K562 (cell line): ENCODE data around the gene CROT. TPM values are rescaled to one million over a fixed set of nuclear protein-coding genes. Genes with fewer than 3 reads are reported as not detected.

Experiments
- ATAC-seq: fragments of 200-7000 bp; cut with Tn5 transposase; 3 replicates; pipeline ENCODE4 v1.9.1; 2020; ENCODE audit warnings: moderate library complexity
- BruUV-seq: library from RNA; stranded (reverse); fragments of 400-500 nt; replicated peaks from 2 replicates; lab custom pipeline; 2021; lab: Mats Ljungman, UMichigan
- CTCF ChIA-PET: fragments of 300-600 bp; formaldehyde crosslinking; extraction: SDS; loops from one replicate; lab custom pipeline; 2021; ENCODE audit warnings: low intra/inter-chr PET ratio; lab: Yijun Ruan, JAX
- POLR2A ChIA-PET: fragments of 300-600, 350-650 bp; sonication (Branson Sonifier 250); formaldehyde crosslinking; extraction: SDS; loops from one replicate; lab custom pipeline; 2021; ENCODE audit warnings: antibody characterized with exemption, inconsistent platforms; lab: Yijun Ruan, JAX
- DNase-seq, 4 experiments: peaks; one replicate each; pipeline versions ENCODE4 v3.0.0 to v3.0.0-alpha.2; 2011 to 2018; ENCODE audit warnings: low spot score in 3 of 4, mixed read lengths in 3 of 4; ENCODE audit errors: extremely low read depth in 1 of 4
- FAIRE-seq: peaks from 2 replicates; lab custom pipeline; 2011; peaks lifted over from hg19 to GRCh38; lab: Jason Lieb, UNC
- H2AFZ ChIP-seq: 2 replicates; pipeline ENCODE4 v1.6.0; 2011; ENCODE audit warnings: low read depth, low read length, control low read depth, inconsistent platforms
- H3K27ac ChIP-seq: fragments of 200-600 bp; 3 replicates; pipeline ENCODE4 v1.8.0; 2011; ENCODE audit warnings: low read depth, mild to moderate bottlenecking, control low read depth, inconsistent platforms, low read length, moderate library complexity, mixed read lengths; ENCODE audit errors: extremely low read depth
- H3K27me3 ChIP-seq, 2 experiments: fragments of 300-600 bp in 1 of 2; 2 replicates in 1 of 2; 3 replicates in 1 of 2; pipeline versions ENCODE4 v1.6.0 to v1.8.0; 2011; ENCODE audit warnings: inconsistent platforms in 2 of 2, low read length in 2 of 2, mild to moderate bottlenecking in 1 of 2, mixed read lengths in 1 of 2, moderate library complexity in 1 of 2; ENCODE audit not compliant: control insufficient read depth in 2 of 2, insufficient read depth in 2 of 2
- H3K36me3 ChIP-seq: fragments of 300-600 bp; 3 replicates; pipeline ENCODE4 v1.8.0; 2011; ENCODE audit warnings: mild to moderate bottlenecking, low read length, inconsistent platforms; ENCODE audit not compliant: control insufficient read depth, insufficient read depth
- H3K4me1 ChIP-seq, 2 experiments: fragments of 200-600 bp in 1 of 2; replicated peaks in 1 of 2; 2 replicates in 1 of 2; 3 replicates in 1 of 2; pipeline versions ENCODE4 v1.5.1 to v1.8.0; 2011; ENCODE audit warnings: inconsistent platforms in 2 of 2, low read length in 2 of 2, mild to moderate bottlenecking in 1 of 2, mixed read lengths in 1 of 2, moderate library complexity in 1 of 2; ENCODE audit not compliant: control insufficient read depth in 2 of 2, insufficient read depth in 2 of 2
- H3K4me2 ChIP-seq: 2 replicates; pipeline ENCODE4 v1.6.1; 2011; ENCODE audit warnings: low read length, control low read depth, inconsistent platforms, mixed read lengths; ENCODE audit not compliant: insufficient read depth
- H3K4me3 ChIP-seq: fragments of 200-600 bp; sonication (generic), shearing (Covaris generic); 2 replicates; pipeline ENCODE4 v1.5.1; 2016; ENCODE audit warnings: control low read depth, inconsistent platforms
- H3K79me2 ChIP-seq: fragments of 200-600 bp; 3 replicates; pipeline ENCODE4 v1.8.0; 2011; ENCODE audit warnings: low read length, inconsistent platforms; ENCODE audit not compliant: control insufficient read depth, insufficient read depth
- H3K9ac ChIP-seq, 2 experiments: 2 replicates each; pipeline versions ENCODE4 v1.6.0 to v1.6.1; 2011; ENCODE audit warnings: low read depth in 2 of 2, low read length in 2 of 2, control low read depth in 1 of 2, inconsistent platforms in 1 of 2, mild to moderate bottlenecking in 1 of 2, mixed read lengths in 1 of 2; ENCODE audit not compliant: insufficient read depth in 1 of 2
- H3K9me1 ChIP-seq: one replicate; pipeline ENCODE4 v1.6.0; 2011; ENCODE audit warnings: inconsistent platforms, mild to moderate bottlenecking, low read length, moderate library complexity; ENCODE audit not compliant: control insufficient read depth, insufficient read depth
- H3K9me3 ChIP-seq: replicated peaks from 2 replicates; pipeline ENCODE4 v1.5.1; 2011; ENCODE audit warnings: low read depth, low read length, inconsistent platforms; ENCODE audit not compliant: control insufficient read depth, insufficient read depth
- H4K20me1 ChIP-seq: replicated peaks from 2 replicates; pipeline ENCODE4 v1.6.1; 2011; ENCODE audit warnings: low read length, inconsistent platforms, mixed read lengths; ENCODE audit not compliant: control insufficient read depth, insufficient read depth
- ASH1L ChIP-seq: fragments of 450-650 bp; IDR thresholded peaks from 2 replicates; pipeline ENCODE4 v1.6.1; 2018; ENCODE audit warnings: borderline replicate concordance, mild to moderate bottlenecking, low read depth; ENCODE audit not compliant: partially characterized antibody
- ATF4 ChIP-seq: fragments of 450-650 bp; formaldehyde crosslinking; IDR thresholded peaks from 2 replicates; pipeline ENCODE4 v1.4.0; 2022; ENCODE audit warnings: mild to moderate bottlenecking, moderate library complexity
- BDP1 ChIP-seq: IDR thresholded peaks from 3 replicates; pipeline ENCODE4 v1.6.1; 2011; ENCODE audit not compliant: insufficient read length, insufficient read depth
- DPF2 ChIP-seq: fragments of 450-650 bp; IDR thresholded peaks from 2 replicates; pipeline ENCODE4 v1.6.1; 2016
- FOXM1 ChIP-seq, 2 experiments: fragments of 450-650 bp in 1 of 2; sonication (generic) in 1 of 2; formaldehyde crosslinking in 1 of 2; IDR thresholded peaks; 2 replicates each; pipeline versions ENCODE4 v1.6.1 to v1.9.0; 2017 to 2022; ENCODE audit warnings: low read depth in 2 of 2, mild to moderate bottlenecking in 2 of 2, missing genetic modification reagents in 1 of 2, moderate library complexity in 1 of 2
- GATAD2A ChIP-seq: fragments of 450-650 bp; IDR thresholded peaks from 2 replicates; pipeline ENCODE4 v1.6.1; 2017
- GTF2F1 ChIP-seq: IDR thresholded peaks from 2 replicates; pipeline ENCODE4 v1.6.1; 2011; ENCODE audit warnings: low read depth, low read length, improper control_type of control experiment
- HDGF ChIP-seq: fragments of 450-650 bp; IDR thresholded peaks from 2 replicates; pipeline ENCODE4 v1.6.1; 2016
- NELFE ChIP-seq: IDR thresholded peaks from 2 replicates; pipeline ENCODE4 v1.6.1; 2011; ENCODE audit warnings: mild to moderate bottlenecking; ENCODE audit not compliant: insufficient read depth, insufficient read length
- NR2F6 ChIP-seq: fragments of 450-650 bp; formaldehyde crosslinking; IDR thresholded peaks from 2 replicates; pipeline ENCODE4 v1.4.0; 2020; ENCODE audit warnings: mild to moderate bottlenecking
- PRMT5 ChIP-seq: sonication (generic); formaldehyde crosslinking; IDR thresholded peaks from 2 replicates; pipeline ENCODE4 v1.5.0; 2020; ENCODE audit warnings: missing genetic modification reagents
- PTBP1 ChIP-seq: fragments of 200-400 bp; formaldehyde crosslinking; IDR thresholded peaks from 2 replicates; pipeline ENCODE4 v1.6.1; 2017; ENCODE audit warnings: low read depth, low read length
- RBM17 ChIP-seq: fragments of 200-400 bp; formaldehyde crosslinking; IDR thresholded peaks from 2 replicates; pipeline ENCODE4 v1.6.1; 2017; ENCODE audit warnings: low read depth, mild to moderate bottlenecking, low read length, borderline replicate concordance
- RBM39 ChIP-seq: fragments of 200-400 bp; formaldehyde crosslinking; optimal IDR thresholded peaks from 2 replicates; pipeline ENCODE3; 2018; ENCODE audit warnings: low read depth, low read length
- UBTF ChIP-seq, 2 experiments: IDR thresholded peaks; 2 replicates each; pipeline ENCODE4 v1.6.1; 2012; ENCODE audit warnings: improper control_type of control experiment in 2 of 2, low read depth in 2 of 2, low read length in 2 of 2, borderline replicate concordance in 1 of 2
- ZC3H4 ChIP-seq: sonication (generic); formaldehyde crosslinking; IDR thresholded peaks from 2 replicates; pipeline ENCODE4 v1.9.0; 2021; ENCODE audit warnings: missing genetic modification reagents, borderline replicate concordance
- ZNF586 ChIP-seq: fragments of 450-650 bp; formaldehyde crosslinking; conservative IDR thresholded peaks from 2 replicates; pipeline ENCODE4 v1.4.0; 2020; ENCODE audit warnings: mild to moderate bottlenecking, moderate library complexity
- WGBS: fragments of 100-300 bp; shearing (Covaris generic); methylation state at CpG from one replicate; pipeline ENCODE4 v1.1.6; 2016; ENCODE audit warnings: low coverage, mixed read lengths; ENCODE audit not compliant: insufficient coverage; ENCODE audit errors: missing lambda C conversion rate; 5-methylcytosine and 5-hydroxymethylcytosine counted together
- in situ Hi-C: fragments of 300-500 bp; cut with MboI; formaldehyde crosslinking; loops from 4 replicates; pipeline ENCODE4 v1.15.0; 2018; ENCODE audit warnings: inconsistent platforms, mixed read lengths
- intact Hi-C: fragments of 100-400 bp; cut with micrococcal nuclease; formaldehyde crosslinking; loops from 2 replicates; pipeline ENCODE4 v1.14.2; 2022
- polyA plus RNA-seq, 8 experiments: library from polyadenylated mRNA; depleted of rRNA in 4 of 8; stranded (reverse) in 5 of 8; unstranded in 3 of 8; fragments of >200 nt; fragmentation: Nextera tagmentation in 2 of 8; fragmentation: Illumina TruSeq in 1 of 8; extraction: Ambion mirVana in 2 of 8; extraction: Trizol in 1 of 8; gene quantifications; 2 replicates each; pipeline versions ENCODE4 v1.2.1 to v1.2.3, GENCODE V29; 2011 to 2014; ENCODE audit warnings: inconsistent platforms in 1 of 8, missing spikeins in 1 of 8
- total RNA-seq, 7 experiments: library from RNA; depleted of rRNA in 6 of 7; stranded (reverse); fragments of >200 nt in 6 of 7; fragmentation: Illumina TruSeq in 2 of 7; extraction: Trizol in 2 of 7; gene quantifications; 2 replicates each; pipeline versions ENCODE4 v1.2.1 to v1.2.3, GENCODE V29; 2011 to 2021; ENCODE audit warnings: low replicate concordance in 1 of 7
- TF ChIP-seq, protein P1 (sequence below), 2 experiments: fragments of 250-450 bp in 1 of 2; fragments of 450-650 bp in 1 of 2; sonication (Bioruptor Pico) in 1 of 2; IDR thresholded peaks; 2 replicates each; pipeline versions ENCODE4 v1.6.1 to v1.8.0; 2016 to 2021; ENCODE audit warnings: mild to moderate bottlenecking in 2 of 2, moderate library complexity in 2 of 2, missing compliant biosample characterization in 1 of 2, missing genetic modification characterization in 1 of 2
- TF ChIP-seq, protein P2 (sequence below): fragments of 200-800 bp; sonication (Bioruptor generic); IDR thresholded peaks from 2 replicates; pipeline ENCODE4 v1.6.1; 2017; ENCODE audit warnings: missing genetic modification characterization, missing compliant biosample characterization

Gene CROT
- total and polyA plus RNA-seq, 9 of the 15 experiments (the other 6 are each of a cell fraction or from before 2014, with no cell fraction given): 2.5 to 8.1 (median 5.1) TPM

DNA sequence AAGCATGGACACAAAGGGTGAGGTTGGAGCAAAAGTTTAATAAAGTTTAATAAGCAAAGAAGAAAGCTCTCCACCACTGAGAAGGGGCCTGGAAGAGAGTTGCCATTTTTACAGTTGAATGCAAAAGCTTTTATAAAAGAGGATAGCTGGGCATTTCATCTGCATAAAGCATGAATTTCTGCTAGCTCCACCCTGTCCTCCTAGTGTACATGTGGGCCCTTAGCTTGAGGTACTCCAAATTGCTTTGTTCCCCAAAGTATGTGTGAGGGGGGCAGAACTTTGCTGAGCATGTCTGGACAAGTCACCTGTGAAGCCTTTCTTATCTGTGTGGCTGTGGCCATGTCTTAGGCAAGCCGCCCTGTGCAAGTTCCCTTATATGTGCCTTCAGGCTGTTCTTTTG is 22.6 kb upstream of the CROT start:
- TF ChIP-seq ASH1L: no peak
- no peak for TF ChIP-seq NELFE
- TF ChIP-seq, protein P1, sequence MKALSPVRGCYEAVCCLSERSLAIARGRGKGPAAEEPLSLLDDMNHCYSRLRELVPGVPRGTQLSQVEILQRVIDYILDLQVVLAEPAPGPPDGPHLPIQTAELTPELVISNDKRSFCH (CRISPR knock-in tag; IDR thresholded peaks at IDR 0.05): no peak
- TF ChIP-seq, protein P1 (tag; IDR thresholded peaks at IDR 0.05): no peak
- no peak for TF ChIP-seq ATF4
- no peak for TF ChIP-seq PTBP1
- no peak for TF ChIP-seq ZC3H4 (CRISPR knock-in tag)
- TF ChIP-seq, protein P2, sequence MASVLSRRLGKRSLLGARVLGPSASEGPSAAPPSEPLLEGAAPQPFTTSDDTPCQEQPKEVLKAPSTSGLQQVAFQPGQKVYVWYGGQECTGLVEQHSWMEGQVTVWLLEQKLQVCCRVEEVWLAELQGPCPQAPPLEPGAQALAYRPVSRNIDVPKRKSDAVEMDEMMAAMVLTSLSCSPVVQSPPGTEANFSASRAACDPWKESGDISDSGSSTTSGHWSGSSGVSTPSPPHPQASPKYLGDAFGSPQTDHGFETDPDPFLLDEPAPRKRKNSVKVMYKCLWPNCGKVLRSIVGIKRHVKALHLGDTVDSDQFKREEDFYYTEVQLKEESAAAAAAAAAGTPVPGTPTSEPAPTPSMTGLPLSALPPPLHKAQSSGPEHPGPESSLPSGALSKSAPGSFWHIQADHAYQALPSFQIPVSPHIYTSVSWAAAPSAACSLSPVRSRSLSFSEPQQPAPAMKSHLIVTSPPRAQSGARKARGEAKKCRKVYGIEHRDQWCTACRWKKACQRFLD (CRISPR knock-in tag): no peak
- TF ChIP-seq PRMT5 (CRISPR knock-in tag): no peak
- TF ChIP-seq FOXM1 (IDR thresholded peaks at IDR 0.05; ENCODE audit: low read depth): no peak
- TF ChIP-seq FOXM1 (CRISPR knock-in tag; IDR thresholded peaks at IDR 0.05; ENCODE audit: low read depth): no peak
- TF ChIP-seq RBM17: no peak
- TF ChIP-seq RBM39: no peak
- TF ChIP-seq UBTF (IDR thresholded peaks at IDR 0.05; ENCODE audit: borderline replicate concordance in 1 of 2, low read depth in 2 of 2, low read length in 2 of 2): no peak
- no peak for TF ChIP-seq NR2F6
- TF ChIP-seq GTF2F1: no peak
- no peak for TF ChIP-seq ZNF586 (CRISPR knock-in tag)
- TF ChIP-seq HDGF: no peak
- TF ChIP-seq BDP1: no peak
- TF ChIP-seq DPF2: no peak
- TF ChIP-seq GATAD2A: no peak
- Histone ChIP-seq H3K79me2 (no peaks in the 10 kb centered on the region), H3K4me1 (no peaks in the 10 kb centered on the region), H3K9me1 (no peaks in the 10 kb centered on the region), H3K27me3 (peaks cover 0 to 7% of the 10 kb centered on the region in 2 experiments; a peak in 1 of 5 replicates), H3K27ac (no peak overlapping the region), H3K36me3 (no peaks in the 10 kb centered on the region), H2AFZ (no peak overlapping the region), H3K4me2 (no peak overlapping the region), H3K9me3 (peaks cover 11% of the 10 kb centered on the region), H3K4me3 (no peak overlapping the region), H4K20me1 (no peaks in the 10 kb centered on the region), H3K9ac (no peak overlapping the region)
- ATAC-seq (no peak), FAIRE-seq (no peak), DNase-seq (no peak)
- 7% methylated on average over 1 of the region's 1 CpG for WGBS
- intact Hi-C loops (no loop called here), in situ Hi-C loops (no loop called here)
- ChIA-PET CTCF (interaction anchor here (0.6 kb wide), 1 partner anchor 14 kb away, joined by 4 read pairs; no protein-coding TSS in a partner anchor), POLR2A (interaction anchor here (0.6 kb wide), 1 partner anchor 92 kb away, joined by 3 read pairs; no protein-coding TSS in a partner anchor)
- no TSS peak for BruUV-seq
